NCI-H1436 (cell line): ENCODE results near the gene MRPL40.
A peak's percentile ranks its signal among the peaks of the same experiment; 100 is the strongest.
"Not testable (repeated sequence)": the region's sequence is repeated elsewhere in the genome, so short reads cannot be mapped to it uniquely, and the experiment has no call there.

Source experiments
- DNase-seq: peaks from one replicate; lab custom pipeline; 2025; lab: John Stamatoyannopoulos, UW

Gene MRPL40

DNA sequence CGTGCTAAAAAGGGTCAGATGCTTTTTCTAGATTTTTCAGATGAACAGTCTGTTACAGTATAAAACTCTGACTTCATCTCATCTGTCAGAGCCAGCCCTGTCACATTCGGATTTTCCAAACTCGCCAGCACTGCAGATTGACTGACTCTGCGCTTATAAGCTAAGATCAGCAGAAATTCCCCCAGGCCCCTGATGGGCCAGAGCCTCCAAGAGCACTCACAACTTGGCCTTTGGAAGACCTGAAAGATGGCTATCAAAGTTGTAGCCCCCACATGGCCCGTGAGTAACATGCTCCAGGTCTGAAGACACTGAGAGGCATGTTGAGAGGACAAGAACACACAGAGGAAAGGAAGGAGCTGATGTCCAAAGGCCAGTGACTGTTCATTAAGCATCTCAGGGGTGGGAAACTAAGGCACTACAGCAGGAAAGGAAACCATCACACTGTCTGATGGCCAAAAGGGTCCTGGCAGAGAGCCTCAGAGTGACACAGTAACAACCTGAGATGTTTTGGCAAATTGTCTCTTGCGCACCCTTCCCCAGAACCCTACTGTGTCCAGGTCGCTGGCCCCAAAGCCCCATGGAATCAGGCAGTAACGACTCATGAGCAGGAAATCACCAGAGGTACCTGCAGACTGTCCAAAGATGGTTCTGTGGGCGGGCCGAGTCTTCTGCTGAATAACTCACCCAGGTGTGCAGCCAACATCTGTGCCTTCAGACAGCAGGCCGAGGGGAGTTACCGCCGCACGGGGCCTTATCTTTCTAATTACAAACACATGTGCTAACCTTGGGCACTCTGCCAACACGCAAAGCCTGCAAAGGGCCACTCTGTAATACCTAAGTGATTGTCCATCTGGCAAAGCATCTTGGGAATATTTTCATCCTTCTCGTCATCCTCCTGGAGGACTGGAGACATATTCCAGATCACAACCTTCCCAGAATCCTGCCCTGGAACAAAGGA lies 24.4 kb upstream of the MRPL40 start:
- no peak for DNase-seq

DNA sequence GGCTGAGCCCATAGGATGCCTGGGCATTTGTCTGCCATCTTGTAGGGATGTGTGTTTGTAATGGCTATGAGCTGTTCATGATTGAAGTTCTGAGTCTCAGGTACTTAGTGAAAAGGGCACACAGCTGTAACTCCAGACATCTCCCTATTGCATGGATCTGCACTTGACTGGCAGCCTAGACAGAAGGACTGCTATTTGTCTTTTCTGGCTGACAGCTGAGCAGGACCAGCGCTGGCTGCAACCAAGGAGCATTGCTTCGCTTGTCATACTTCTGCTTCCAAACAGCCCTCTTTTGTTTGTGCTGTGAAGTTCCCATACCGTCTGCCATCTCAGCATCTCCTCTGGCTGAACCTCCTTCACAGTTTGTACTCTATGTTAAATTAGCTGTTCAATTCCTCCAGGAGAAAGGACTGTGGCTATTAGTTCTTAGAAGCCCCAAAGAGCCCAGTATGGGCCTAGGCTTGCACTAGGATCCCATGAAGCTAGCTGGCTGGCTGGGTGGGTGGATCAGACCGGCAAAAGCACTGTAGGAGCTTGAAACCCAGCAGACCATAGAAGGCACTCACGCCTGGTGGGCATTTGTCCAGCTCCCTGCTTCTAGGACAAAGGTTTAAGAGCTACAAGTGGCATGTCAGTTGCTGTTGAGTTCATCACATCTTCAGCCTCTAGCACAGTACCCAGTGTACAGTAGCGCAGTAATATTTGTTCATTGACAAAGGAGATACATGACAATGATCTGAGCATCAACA lies 21.2 kb upstream of the MRPL40 start:
- no peak for DNase-seq

DNA sequence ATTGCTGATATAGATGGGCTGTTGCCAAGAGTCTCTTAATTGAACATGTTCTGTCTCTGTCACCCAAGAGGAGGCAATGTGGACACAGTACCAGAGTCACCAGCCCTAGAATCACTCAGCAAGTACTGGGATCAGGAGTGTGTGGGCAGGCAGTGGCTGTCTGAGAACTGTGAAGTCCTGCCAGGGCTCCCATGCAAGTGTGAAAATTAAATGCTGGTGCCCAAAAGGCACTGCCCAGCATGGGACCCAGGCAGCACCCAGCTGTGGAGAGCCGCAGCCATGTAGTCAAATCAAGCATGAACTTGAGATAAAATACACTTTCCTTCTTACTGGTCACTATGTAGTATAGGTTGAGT lies 20.7 kb upstream of the MRPL40 start:
- no peak for DNase-seq

DNA sequence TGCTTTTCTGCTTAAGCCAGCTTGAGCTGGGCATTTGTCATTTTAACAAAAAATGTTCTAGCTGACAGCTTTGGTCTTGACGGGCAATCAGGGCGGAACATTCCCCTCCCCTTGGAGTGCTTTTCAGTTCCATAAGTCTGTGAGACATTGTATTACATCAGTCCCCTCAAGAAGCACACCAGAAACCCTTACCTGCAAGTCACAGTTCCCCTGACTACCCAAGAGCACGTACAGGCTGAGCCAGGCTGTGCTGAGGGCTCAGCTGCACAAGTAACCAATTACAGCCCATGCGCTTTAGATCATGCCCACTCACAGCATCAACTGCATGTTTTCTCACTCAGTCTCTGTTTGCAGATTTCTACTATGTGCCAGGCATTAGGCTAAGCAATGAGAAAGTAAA lies 19.9 kb upstream of the MRPL40 start:
- no peak for DNase-seq

DNA sequence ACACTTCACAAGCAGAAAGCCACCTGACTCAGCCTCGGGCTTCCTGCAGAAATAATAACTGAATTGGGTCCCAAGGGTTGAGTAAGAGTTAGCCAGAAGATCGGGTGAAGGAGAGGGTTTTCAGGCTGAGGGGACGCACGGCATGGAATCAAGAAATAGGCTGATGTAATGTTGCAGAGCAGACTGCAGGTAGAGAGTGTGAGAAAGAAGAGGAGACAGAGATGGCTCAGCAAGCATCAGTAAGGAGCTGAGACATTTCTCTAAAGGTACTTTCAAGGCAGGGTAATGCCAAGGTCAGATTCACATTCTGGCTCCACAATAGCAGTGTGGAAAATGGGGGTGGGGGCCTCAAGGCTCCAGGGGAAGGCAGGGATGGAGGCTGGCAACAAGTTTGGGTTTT lies 19.4 kb upstream of the MRPL40 start:
- DNase-seq, result no peak

DNA sequence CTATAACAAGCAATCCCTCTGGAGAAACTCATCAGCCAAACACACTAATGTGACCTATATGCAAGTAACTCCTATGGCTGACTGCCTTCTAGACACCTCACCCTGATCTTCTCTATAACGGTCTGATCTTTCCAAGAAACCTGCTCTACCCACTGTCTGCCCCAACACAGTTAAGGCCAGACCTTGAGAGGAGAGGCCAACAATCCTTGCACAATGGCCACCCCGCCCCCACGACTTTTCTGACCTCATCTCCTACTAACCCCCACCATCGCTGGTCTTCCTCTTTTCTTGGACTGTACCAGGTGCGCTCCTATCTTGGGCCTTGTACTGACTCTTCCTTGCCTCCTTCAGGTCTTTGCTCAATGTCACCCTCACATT lies 13.3 kb upstream of the MRPL40 start:
- DNase-seq, result no peak

DNA sequence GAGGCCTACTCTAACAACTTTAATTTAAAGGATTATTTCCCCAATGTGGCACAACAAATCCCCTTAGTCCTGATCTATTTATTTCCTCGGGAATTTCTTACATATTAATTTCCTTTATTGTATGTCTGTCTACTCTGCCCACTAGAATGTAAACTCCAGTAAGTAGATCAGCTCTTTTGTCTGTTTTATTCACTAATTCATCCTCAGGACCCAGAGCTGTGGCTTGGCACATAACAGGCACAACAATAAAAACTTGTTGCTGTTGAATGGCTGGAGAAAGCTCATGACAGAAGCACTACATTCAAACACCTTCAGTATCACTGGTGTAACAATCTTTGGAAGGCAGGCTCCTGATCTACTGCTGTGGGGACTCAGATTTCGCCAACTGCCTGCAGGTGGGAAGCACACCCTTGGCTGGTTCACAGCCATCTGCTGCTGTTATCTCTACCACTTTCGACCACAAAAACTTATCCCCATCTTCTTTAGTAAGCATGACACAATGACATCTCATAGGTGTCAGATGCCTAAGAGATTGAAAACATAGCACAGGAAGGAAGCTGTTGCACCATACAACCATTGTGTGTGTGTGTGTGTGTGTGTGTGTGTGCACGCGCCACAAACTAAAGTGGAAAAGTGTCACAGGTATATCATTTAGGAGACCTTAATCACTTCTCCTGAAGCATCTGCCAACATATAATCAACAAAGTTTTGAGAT lies 12.7 kb upstream of the MRPL40 start:
- no peak for DNase-seq

DNA sequence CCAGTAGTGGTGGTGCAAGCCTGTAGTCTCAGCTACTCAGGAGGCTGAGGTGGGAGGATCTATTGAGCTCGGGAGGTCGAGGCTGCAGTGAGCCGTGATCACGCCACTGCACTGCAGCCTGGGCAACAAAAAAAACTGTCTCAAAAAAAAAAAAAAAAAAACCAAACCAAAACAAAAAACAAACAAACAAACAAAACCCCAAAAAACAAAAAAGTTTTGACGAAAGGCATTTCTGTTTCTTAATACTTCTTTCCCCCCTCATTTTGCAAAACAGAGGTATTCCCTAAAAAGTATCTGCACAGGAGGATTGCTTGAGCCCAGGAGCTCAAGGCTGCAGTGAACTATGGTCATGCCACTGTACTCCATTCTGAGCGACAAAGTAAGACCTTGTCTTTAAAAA lies 12.0 kb upstream of the MRPL40 start:
- DNase-seq, result no peak

DNA sequence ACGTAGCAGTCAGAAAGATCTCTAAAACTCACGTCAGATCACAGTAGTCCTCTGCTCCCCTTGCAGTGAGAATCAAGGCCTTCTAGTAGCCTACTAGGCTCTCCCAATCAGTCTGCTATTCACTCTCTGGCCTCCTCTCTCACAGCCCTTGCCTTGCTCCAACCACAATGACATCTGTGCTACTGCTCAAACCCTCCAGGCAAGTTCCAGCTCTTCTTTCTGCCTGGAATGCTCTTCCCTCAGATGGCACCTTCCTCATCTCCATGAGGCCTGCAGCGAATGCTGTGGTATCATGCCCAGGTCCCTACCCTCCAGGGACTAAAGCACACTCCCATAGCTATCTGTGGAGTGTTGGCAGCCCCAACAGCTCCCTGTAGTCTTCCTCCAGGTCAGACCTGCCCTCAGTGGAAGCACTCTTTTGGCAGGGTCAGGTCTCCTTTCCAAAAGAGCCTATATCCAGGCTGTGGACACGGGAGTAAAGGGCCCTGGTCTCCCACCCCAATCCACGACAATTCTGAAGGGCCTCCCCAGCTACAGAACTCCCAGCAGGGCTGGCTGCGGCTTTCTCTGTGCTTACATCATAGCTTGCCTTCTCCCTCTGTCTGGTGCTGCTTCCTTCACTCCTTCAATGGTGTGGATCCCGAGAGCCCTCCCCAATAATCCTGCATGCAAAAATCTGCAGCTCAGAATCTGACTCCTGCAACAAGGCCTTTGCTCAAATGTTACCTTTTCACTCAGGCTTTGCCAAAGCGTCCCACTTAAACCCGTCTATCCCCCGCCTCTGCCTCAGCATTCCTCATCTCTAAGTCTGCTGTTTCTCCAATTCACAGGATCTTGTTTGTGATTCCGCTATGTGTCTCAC lies 9.7 kb upstream of the MRPL40 start:
- no peak for DNase-seq

DNA sequence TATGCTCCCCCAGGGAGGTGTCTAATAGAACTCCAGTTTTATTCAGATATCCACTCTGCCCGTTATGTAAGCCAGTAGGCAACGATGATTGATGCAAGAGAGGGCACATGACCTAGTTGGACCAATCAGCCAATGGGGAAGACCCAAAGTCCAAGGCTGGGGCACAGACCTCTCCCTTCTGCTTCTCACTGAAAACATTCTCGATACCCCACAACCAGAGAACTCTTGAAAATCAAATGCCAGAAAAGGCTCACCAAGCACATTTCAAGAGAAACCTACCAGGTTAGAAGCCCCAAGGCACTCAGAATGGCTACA lies 8.2 kb upstream of the MRPL40 start:
- no peak for DNase-seq

DNA sequence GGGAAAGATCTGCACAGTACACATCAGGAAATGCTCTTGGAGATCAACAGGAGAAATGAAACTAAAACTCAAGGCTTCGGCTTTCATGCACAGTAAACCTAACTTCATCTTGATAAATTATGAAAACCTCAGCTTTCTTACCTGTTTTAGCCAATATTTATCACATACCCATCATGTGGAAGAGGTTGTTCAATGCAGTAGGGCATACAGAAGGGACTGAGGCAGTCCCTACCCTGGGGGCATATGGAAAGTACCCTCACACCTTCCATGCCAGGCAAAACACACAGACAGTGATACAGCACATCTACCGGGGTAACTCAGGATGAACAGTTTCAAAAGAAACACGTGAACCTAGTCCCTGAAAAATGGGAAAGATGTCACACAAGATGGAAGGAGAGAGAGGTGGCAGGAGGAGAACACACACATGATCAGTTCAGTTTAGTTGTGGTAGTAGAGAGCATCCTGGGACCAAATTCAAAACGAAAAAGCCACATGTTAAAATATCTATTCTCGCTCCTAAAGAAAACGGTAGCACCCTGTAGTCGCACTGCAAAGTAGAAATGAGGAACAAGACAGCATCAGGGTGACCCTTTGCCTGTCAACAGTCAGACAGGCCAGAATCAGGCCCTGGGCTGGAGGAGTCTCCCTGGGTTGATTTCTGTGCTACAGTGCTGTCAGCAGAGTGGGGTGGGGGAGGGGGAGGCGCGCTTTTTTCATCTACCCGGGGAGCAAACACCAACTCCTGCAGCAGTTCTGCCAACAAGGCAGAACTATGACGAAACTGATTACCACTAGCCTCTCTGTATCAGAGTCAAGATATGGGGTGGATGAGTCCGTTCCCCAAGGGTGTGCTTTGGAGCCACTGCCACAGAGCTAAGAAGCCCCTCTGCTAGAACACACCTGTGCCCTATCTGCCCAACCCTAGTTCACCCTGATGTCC lies 2.1 kb upstream of the MRPL40 start:
- no peak for DNase-seq

DNA sequence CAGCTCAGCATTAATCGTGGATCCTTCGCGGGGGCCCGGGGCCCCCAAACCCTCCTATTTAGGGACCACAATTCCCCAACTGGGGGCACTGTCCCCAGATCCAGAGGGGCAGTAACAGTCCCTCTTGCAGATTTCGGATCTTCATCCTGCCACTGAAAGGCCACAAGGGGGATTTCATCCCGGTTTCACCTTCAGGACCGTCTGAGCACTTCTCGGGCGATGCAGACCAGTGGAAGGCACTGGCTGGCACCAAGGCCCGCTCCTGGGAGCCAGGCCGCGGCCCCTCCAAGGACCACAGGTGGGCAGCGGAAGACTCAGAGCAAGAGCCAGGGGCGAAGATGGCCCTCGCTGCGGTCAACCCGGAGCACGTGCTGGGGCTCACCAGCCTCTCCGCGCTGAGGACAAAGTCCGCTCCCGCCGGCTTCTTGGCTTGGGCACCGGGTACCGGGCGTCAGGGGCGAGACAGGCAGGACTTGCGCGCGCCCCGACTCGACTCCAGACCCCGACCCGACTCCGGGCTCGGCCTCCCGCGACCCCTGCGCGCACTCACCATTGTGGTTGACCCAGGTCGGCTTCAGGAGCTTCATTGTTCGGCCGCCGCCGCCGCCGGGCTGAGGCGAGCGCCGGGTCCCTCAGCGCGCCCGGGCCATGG lies 1.3 kb upstream of the MRPL40 start:
- no peak for DNase-seq

DNA sequence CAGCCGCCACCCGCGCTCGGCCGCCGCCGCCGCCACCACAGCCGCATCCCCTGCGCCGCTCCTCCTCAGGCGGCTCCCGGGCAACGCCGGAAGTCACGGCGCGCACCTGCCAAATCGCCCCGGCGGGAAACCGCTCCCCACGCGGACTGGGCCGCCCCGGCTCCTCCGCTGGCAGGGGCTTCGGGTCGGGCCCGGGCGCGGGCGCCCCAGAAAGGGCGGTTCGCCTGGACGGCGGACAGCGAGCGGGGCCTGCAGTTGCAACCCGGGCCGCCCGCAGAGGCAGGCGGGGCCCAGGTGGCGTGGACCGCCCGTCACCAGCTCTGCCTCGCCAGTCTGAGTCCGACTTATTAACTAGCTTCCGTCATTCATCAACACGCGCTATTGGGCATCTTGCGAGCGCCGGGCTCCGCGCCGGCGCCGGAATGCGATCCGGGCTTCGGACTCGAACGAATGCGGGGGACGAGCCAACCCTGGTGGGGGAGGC lies 654 bp upstream of the MRPL40 start, which contains the start of gene HIRA:
TSS of gene HIRA (minus strand) at position 85 of the 484 bp plus-strand sequence. CDS start 257 bp downstream, outside the sequence.
- peak; percentile 72 for DNase-seq

DNA sequence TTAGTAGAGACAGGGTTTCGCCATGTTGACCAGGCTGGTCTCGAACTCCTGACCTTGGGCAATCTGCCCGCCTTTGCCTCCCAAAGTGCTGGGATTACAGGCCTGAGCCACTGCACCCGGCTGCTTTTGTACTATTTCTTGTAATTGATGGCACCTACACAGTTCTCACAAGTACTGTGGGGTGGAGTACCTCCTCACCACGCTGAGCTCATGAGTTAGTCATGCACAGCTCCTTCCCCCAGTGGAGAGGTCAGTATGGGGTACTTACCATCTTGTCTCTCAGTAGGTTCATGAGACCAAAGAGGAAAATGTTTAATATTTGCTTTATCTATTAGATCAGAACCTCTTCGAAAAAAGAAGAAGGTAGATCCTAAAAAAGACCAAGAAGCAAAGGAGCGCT lies 2.1 kb downstream of the MRPL40 start:
- DNase-seq, result no peak

DNA sequence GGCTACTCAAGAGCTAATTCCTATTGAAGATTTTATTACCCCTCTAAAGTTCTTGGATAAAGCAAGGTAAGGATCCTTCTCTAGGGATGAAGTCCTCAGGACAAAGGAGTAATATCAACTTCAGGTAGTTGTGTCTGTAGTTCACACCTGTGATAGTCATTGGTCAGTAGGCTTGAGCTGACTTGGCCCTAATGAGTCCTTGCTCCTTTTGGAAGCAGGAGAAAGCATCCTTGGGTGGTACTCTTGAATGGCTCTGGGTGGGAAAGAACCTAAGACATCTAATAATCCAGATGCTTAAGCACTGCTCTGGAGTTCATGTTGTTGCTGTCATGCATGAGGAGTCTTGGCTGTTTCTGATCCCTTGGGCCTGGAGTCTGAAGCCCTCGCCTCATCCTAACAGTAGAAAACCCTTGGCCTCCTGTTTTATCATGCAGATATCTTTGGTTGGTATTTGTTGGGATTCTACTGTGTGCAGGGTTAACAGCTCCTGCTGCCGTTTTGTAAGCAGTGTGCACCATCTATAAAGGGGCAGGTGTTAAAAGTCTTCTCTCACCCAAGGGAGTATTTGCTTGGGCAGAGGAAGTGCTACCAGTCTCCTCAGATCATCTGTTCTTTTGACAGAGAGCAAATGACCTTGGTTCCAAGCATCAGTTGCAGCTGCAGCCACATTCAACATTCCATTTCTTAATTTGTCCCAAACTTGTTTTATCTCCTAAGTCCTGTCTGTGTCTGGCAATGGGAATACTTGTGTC lies 2.7 kb downstream of the MRPL40 start:
- no peak for DNase-seq

DNA sequence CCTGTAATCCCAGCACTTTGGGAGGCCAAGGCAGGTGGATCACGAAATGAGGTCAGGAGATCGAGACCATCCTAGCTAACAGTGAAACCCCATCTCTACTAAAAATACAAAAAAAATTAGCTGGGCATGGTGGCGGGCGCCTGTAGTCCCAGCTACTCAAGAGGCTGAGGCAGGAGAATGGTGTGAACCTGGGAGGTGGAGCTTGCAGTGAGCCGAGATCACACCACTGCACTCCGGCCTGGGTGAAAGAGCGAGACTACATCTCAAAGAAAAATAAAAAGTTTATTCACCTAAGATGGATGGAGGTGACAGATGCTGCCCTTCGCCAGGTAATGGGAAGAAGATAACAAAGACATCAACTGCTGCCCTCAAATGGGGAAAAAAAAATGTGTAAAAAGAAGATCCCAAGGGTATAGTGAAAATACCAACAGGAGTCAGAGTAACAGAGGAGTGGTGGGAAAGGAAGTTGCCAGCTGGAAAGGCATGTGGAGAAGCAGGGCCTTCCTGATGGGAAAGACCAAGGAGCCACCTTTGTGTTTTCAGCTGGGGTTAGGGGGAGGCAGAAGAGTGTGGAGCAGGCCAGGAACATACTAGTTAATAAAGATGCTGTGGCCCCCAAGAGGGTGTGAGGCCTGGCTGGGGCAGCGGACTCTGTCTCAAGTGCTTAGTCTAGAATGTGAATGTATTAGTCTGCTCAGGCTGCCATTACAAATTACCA lies 4.3 kb downstream of the MRPL40 start:
- DNase-seq, result not testable (repeated sequence)

DNA sequence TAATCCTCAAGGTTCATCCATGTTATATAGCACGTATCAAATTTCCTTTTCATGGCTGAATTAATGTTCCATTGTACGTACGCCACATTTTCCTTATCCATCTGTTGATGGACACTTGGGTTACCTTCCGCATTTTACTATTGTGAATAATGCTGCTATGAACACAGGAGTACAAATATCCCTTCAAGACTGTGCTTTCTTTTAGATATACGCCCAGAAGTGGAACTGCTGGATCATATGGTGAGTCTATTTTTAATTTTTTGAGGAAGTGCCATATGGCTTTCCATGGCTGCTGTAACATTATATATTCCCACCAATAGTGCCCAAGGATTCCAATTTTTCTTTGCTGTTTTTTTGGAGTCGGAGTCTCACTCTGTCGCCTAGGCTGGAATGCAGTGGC lies 6.0 kb downstream of the MRPL40 start:
- DNase-seq, result no peak

DNA sequence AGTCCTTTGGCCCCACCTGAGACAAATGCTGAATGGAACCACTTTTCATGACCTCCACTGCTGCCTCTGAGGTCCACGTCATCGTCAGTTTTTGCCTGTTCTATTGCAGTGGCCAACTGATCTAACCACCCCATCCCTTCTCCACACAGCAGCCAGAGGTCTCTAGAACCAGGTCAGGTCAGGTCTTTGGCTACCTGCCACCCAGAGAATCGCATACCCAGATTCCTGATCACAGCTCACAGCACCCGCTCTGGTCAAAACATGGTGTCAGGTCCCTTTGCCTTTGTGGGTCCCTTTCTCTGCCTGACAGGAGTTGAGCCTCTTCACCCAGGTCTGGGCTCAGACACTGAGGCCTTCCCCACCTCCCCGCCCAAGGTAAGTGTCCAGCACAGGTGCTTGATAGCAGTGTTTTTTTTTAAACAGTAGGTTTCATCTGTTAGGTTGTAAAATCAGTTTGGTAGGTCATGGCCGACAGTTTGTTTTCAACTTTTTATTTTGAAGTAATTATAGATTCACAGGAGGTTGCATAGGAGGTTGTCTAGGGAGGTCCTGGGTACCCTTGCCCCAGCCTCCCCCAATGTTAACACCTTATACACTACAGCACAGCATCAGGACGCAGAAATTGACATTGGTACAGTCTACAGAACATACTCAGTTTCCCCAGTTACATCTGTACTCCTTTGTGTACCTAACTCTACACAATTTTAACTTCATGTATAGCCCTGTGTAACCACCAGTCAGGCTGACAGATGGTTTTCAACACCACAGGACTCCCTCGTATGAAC lies 8.3 kb downstream of the MRPL40 start:
- no peak for DNase-seq
